ENCODE data around the gene USPL1.

The USPL1 gene

GRCh38 chr13:30697177-30697953 lies 79.6 kb downstream of the USPL1 start:
- no peak for DNase-seq (ENCODE audit: low spot score)

- no peak for DNase-seq (ENCODE audit: low spot score)
These were observed 80.3 kb downstream of the USPL1 start for GRCh38 chr13:30697996-30698401.

GRCh38 chr13:30698488-30699005 lies 80.8 kb downstream of the USPL1 start:
- DNase-seq (ENCODE audit: low spot score): no peak

GRCh38 chr13:30700364-30700763 lies 82.6 kb downstream of the USPL1 start:
- no peak for DNase-seq (ENCODE audit: low spot score)

- DNase-seq (ENCODE audit: low spot score): no peak
These were observed 84.3 kb downstream of the USPL1 start for GRCh38 chr13:30702006-30702405.

- DNase-seq (ENCODE audit: low spot score): no peak
These were observed 86.9 kb downstream of the USPL1 start for GRCh38 chr13:30704596-30704995.

GRCh38 chr13:30705680-30706079 lies 88.0 kb downstream of the USPL1 start:
- no peak for DNase-seq (ENCODE audit: low spot score)

GRCh38 chr13:30708541-30708940 lies 90.8 kb downstream of the USPL1 start:
- no peak for DNase-seq (ENCODE audit: low spot score)

Measured in D341Med (cell line).